Body of pancreas (tissue), 4 donors: ENCODE data around the gene CASZ1. TPM values are rescaled to one million over a fixed set of nuclear protein-coding genes. Genes with fewer than 3 reads are reported as not detected.

Experiments
- ATAC-seq: fragments of 150-250 bp; one replicate; pipeline ENCODE4 v1.9.1; 2016
- DNase-seq, 4 donors: peaks; one replicate each; pipeline ENCODE4 v3.0.0-alpha.2; 2019
- H3K27ac ChIP-seq, 4 donors: fragments of 200-600 bp; sonication (generic); 1 replicate in 3 of 4; 2 replicates in 1 of 4; pipeline versions ENCODE4 v1.5.1 to v1.6.1; 2016 to 2019; ENCODE audit warnings: mild to moderate bottlenecking in 1 of 4, mixed read lengths in 1 of 4, moderate library complexity in 1 of 4
- H3K27me3 ChIP-seq, 2 donors: fragments of 200-600 bp; sonication (generic); one replicate each; pipeline ENCODE4 v1.6.0; 2016; ENCODE audit warnings: mild to moderate bottlenecking in 1 of 2
- H3K36me3 ChIP-seq, 2 donors: fragments of 200-600 bp; sonication (generic); replicated peaks in 1 of 2; 2 replicates each; pipeline ENCODE4 v1.5.1; 2016; ENCODE audit warnings: low read depth in 2 of 2; ENCODE audit not compliant: insufficient read depth in 1 of 2
- H3K4me1 ChIP-seq: fragments of 200-600 bp; sonication (generic); one replicate; pipeline ENCODE4 v1.6.0; 2016
- H3K4me3 ChIP-seq, 2 donors: fragments of 200-600 bp; sonication (generic); 1 replicate in 1 of 2; 2 replicates in 1 of 2; pipeline ENCODE4 v1.5.1; 2016 to 2019
- H3K9me3 ChIP-seq, 3 donors: fragments of 200-600 bp; sonication (generic); 1 replicate in 2 of 3; 2 replicates in 1 of 3; pipeline ENCODE4 v1.5.1; 2016
- CTCF ChIP-seq, 7 experiments: fragments of 450-650 bp in 4 of 7; fragments of 200-600 bp in 3 of 7; sonication (generic) in 3 of 7; IDR thresholded peaks; one replicate each; pipeline ENCODE4 v1.5.1; 2016 to 2019; ENCODE audit warnings: antibody characterized with exemption in 7 of 7
- POLR2A ChIP-seq, 3 donors: fragments of 450-650 bp; IDR thresholded peaks; one replicate each; pipeline ENCODE4 v1.6.1; 2016; ENCODE audit warnings: antibody characterized with exemption in 3 of 3, mild to moderate bottlenecking in 2 of 3
- WGBS, 2 donors: methylation state at CpG; one replicate each; pipeline ENCODE4 v1.1.5; 2017; 5-methylcytosine and 5-hydroxymethylcytosine counted together
- intact Hi-C: fragments of 100-400 bp; cut with DNase I; formaldehyde crosslinking; loops from one replicate; pipeline ENCODE4 v1.15.1; 2023
- total RNA-seq, 2 donors: library from RNA; depleted of rRNA; stranded (reverse); fragments of >200 nt; gene quantifications; one replicate each; pipeline ENCODE4 v1.1.0, GENCODE V29; 2016

The CASZ1 gene
- total RNA-seq, 2 donors from 2014 or later = 9.3 to 14.2 TPM

GRCh38 chr1:10726355-10726754 lies 70.1 kb downstream of the CASZ1 start:
- intact Hi-C loops = no loop called here
- no peak for TF ChIP-seq CTCF (IDR thresholded peaks at IDR 0.05)
- no peak for TF ChIP-seq POLR2A (IDR thresholded peaks at IDR 0.05)
- no peaks in the 10 kb centered on the region for H3K27me3 ChIP-seq
- no peaks in the 10 kb centered on the region for H3K36me3 ChIP-seq
- H3K27ac ChIP-seq = peak overlapping the region; percentile 74 to 92 (median 86)
- H3K4me3 ChIP-seq = no peak overlapping the region
- H3K9me3 ChIP-seq = no peaks in the 10 kb centered on the region
- peaks cover 58% of the 10 kb centered on the region for H3K4me1 ChIP-seq
- WGBS, 2 donors = 59 to 64% methylated on average over 16 to 17 of the region's 17 CpGs
- DNase-seq = peak; percentile 68 to 84 (median 80)
- peak; percentile 54 for ATAC-seq

- TF ChIP-seq POLR2A (IDR thresholded peaks at IDR 0.05) (no peak), CTCF (IDR thresholded peaks at IDR 0.05) (no peak)
- Histone ChIP-seq H3K36me3 (no peaks in the 10 kb centered on the region), H3K27ac (peak overlapping the region; percentile 76 to 92 (median 86)), H3K4me1 (peaks cover 59% of the 10 kb centered on the region), H3K4me3 (no peak overlapping the region), H3K27me3 (no peaks in the 10 kb centered on the region), H3K9me3 (no peaks in the 10 kb centered on the region)
- intact Hi-C loops = no loop called here
- ATAC-seq (peak; percentile 55), DNase-seq (peak; percentile 72 to 88 (median 84))
- 40 to 51% methylated on average over 19 to 21 of the region's 21 CpGs for WGBS, 2 donors
Observed at GRCh38 chr1:10724948-10725847, 71.2 kb downstream of the CASZ1 start.

GRCh38 chr1:10724511-10724910 lies 71.9 kb downstream of the CASZ1 start:
- TF ChIP-seq POLR2A (IDR thresholded peaks at IDR 0.05) = peak in 1 of 3 donors; percentile 20
- no peak for TF ChIP-seq CTCF (IDR thresholded peaks at IDR 0.05)
- H3K4me1 ChIP-seq = peaks cover 59% of the 10 kb centered on the region
- peak overlapping the region; percentile 76 to 92 (median 86) for H3K27ac ChIP-seq
- no peaks in the 10 kb centered on the region for H3K9me3 ChIP-seq
- ATAC-seq (no peak), DNase-seq (no peak)
- no peaks in the 10 kb centered on the region for H3K36me3 ChIP-seq
- intact Hi-C loops = no loop called here
- no peak overlapping the region for H3K4me3 ChIP-seq
- WGBS, 2 donors = 67 to 73% methylated on average over 4 of the region's 4 CpGs
- no peaks in the 10 kb centered on the region for H3K27me3 ChIP-seq

- intact Hi-C loops = no loop called here
- H3K27ac ChIP-seq = peak overlapping the region; percentile 76 to 92 (median 86)
- ATAC-seq = peak; percentile 80
Observed at GRCh38 chr1:10724052-10724494, 72.4 kb downstream of the CASZ1 start.

More at GRCh38 chr1:10724052-10724494, 72.4 kb downstream of the CASZ1 start:
- Histone ChIP-seq H3K27me3 (no peaks in the 10 kb centered on the region), H3K4me1 (peaks cover 59% of the 10 kb centered on the region), H3K36me3 (no peaks in the 10 kb centered on the region), H3K4me3 (no peak overlapping the region), H3K9me3 (no peaks in the 10 kb centered on the region)
- 14% methylated on average over 12 of the region's 12 CpGs for WGBS, 2 donors
- no peak for TF ChIP-seq CTCF (IDR thresholded peaks at IDR 0.05)
- TF ChIP-seq POLR2A (IDR thresholded peaks at IDR 0.05) = peak in 1 of 3 donors; percentile 10
- DNase-seq = peak; percentile 91 to 96 (median 94)
